HepG2 (cell line): ENCODE results near the gene TAS2R38. TPM values are rescaled to one million over a fixed set of nuclear protein-coding genes. Genes with fewer than 3 reads are reported as not detected.

Source experiments
- ATAC-seq: fragments of 200-7000 bp; cut with Tn5 transposase; 3 replicates; pipeline ENCODE4 v1.9.1; 2020; ENCODE audit warnings: mild to moderate bottlenecking, moderate library complexity
- BruUV-seq: library from RNA; stranded (reverse); fragments of 400-500 nt; replicated peaks from 2 replicates; lab custom pipeline; 2021; lab: Mats Ljungman, UMichigan
- CTCF ChIA-PET: fragments of 300-600 bp; formaldehyde crosslinking; extraction: SDS; loops from one replicate; lab custom pipeline; 2021; ENCODE audit warnings: low total read pairs, inconsistent platforms, low intra/inter-chr PET ratio; lab: Yijun Ruan, JAX
- POLR2A ChIA-PET: fragments of 350-600 bp; sonication (Branson Sonifier 250); formaldehyde crosslinking; loops from one replicate; lab custom pipeline; 2020; ENCODE audit warnings: antibody characterized with exemption, inconsistent platforms; lab: Yijun Ruan, JAX
- DNase-seq: peaks from one replicate; pipeline ENCODE4 v3.0.0-alpha.2; 2015; ENCODE audit warnings: low spot score
- FAIRE-seq: peaks from 3 replicates; lab custom pipeline; 2011; peaks lifted over from hg19 to GRCh38; lab: Jason Lieb, UNC
- H2AFZ ChIP-seq: one replicate; pipeline ENCODE4 v1.6.1; 2011; ENCODE audit warnings: low read length, inconsistent platforms
- H3K27ac ChIP-seq: fragments of 300-600 bp; 3 replicates; pipeline ENCODE4 v1.8.0; 2011; ENCODE audit warnings: mixed run types, mild to moderate bottlenecking, mixed read lengths, low read length, inconsistent platforms; ENCODE audit not compliant: insufficient read depth; ENCODE audit errors: extremely low read length
- H3K27me3 ChIP-seq, 2 experiments: fragments of 200-600 bp in 1 of 2; 2 replicates in 1 of 2; 3 replicates in 1 of 2; pipeline versions ENCODE4 v1.6.0 to v1.8.0; 2011; ENCODE audit warnings: low read length in 2 of 2, mild to moderate bottlenecking in 2 of 2, moderate library complexity in 2 of 2, inconsistent platforms in 1 of 2; ENCODE audit not compliant: insufficient read depth in 2 of 2, control insufficient read depth in 1 of 2
- H3K36me3 ChIP-seq, 2 experiments: fragments of 200-600 bp in 1 of 2; replicated peaks in 1 of 2; 2 replicates in 1 of 2; 3 replicates in 1 of 2; pipeline versions ENCODE4 v1.5.1 to v1.8.0; 2011; ENCODE audit warnings: low read length in 2 of 2, inconsistent platforms in 1 of 2; ENCODE audit not compliant: insufficient read depth in 2 of 2, control insufficient read depth in 1 of 2
- H3K4me1 ChIP-seq: 2 replicates; pipeline ENCODE4 v1.5.1; 2012; ENCODE audit warnings: low read length, inconsistent platforms; ENCODE audit not compliant: insufficient read depth
- H3K4me2 ChIP-seq: 2 replicates; pipeline ENCODE4 v1.6.0; 2011; ENCODE audit warnings: low read depth, low read length, inconsistent platforms
- H3K4me3 ChIP-seq, 3 experiments: fragments of 200-600 bp in 1 of 3; sonication (generic), shearing (Covaris generic) in 1 of 3; replicated peaks in 1 of 3; 2 replicates each; pipeline ENCODE4 v1.5.1; 2011 to 2016; ENCODE audit warnings: low read length in 3 of 3, inconsistent platforms in 2 of 3, low read depth in 2 of 3, mild to moderate bottlenecking in 2 of 3, control low read depth in 1 of 3, mixed read lengths in 1 of 3; ENCODE audit not compliant: insufficient read depth in 1 of 3
- H3K79me2 ChIP-seq: one replicate; pipeline ENCODE4 v1.6.1; 2011; ENCODE audit warnings: low read length, inconsistent platforms; ENCODE audit not compliant: insufficient read depth
- H3K9ac ChIP-seq: 2 replicates; pipeline ENCODE4 v1.6.0; 2011; ENCODE audit warnings: mild to moderate bottlenecking, low read depth, low read length, inconsistent platforms; ENCODE audit not compliant: insufficient read depth
- H3K9me3 ChIP-seq: 2 replicates; pipeline ENCODE4 v1.5.1; 2012; ENCODE audit warnings: mild to moderate bottlenecking, low read length
- H4K20me1 ChIP-seq: 2 replicates; pipeline ENCODE4 v1.6.0; 2011; ENCODE audit warnings: inconsistent platforms, mild to moderate bottlenecking, low read length, moderate library complexity; ENCODE audit not compliant: insufficient read depth
- CTCF ChIP-seq: sonication (generic); formaldehyde crosslinking; IDR thresholded peaks from 2 replicates; pipeline ENCODE4 v1.5.0; 2020; ENCODE audit warnings: mild to moderate bottlenecking, missing genetic modification reagents, moderate library complexity
- SMC3 ChIP-seq: IDR thresholded peaks from 2 replicates; pipeline ENCODE4 v1.6.1; 2011; ENCODE audit warnings: low read length, improper control_type of control experiment
- STAG1 ChIP-seq: sonication (generic); formaldehyde crosslinking; IDR thresholded peaks from 2 replicates; pipeline ENCODE4 v1.4.0; 2020; ENCODE audit warnings: missing genetic modification reagents
- WGBS: methylation state at CpG from one replicate; pipeline ENCODE4 v1.1.6; 2017; ENCODE audit warnings: low lambda C conversion rate; 5-methylcytosine and 5-hydroxymethylcytosine counted together
- in situ Hi-C: cut with HindIII; loops from 2 replicates; pipeline ENCODE4 v1.10.0; 2017; ENCODE audit warnings: low pct_unique_long_range_greater_than_20kb; ENCODE audit not compliant: extremely low pct_ligation_motif_present
- intact Hi-C: fragments of 100-400 bp; cut with micrococcal nuclease; formaldehyde crosslinking; loops from one replicate; pipeline ENCODE4 v1.10.0; 2022; ENCODE audit not compliant: unreplicated experiment
- polyA plus RNA-seq, 8 experiments: library from polyadenylated mRNA; depleted of rRNA in 3 of 8; stranded (reverse) in 7 of 8; unstranded in 1 of 8; fragments of >200 nt; fragmentation: Illumina TruSeq in 4 of 8; extraction: Trizol in 4 of 8; gene quantifications; 2 replicates each; pipeline versions ENCODE4 v1.2.1 to v1.2.3, GENCODE V29; 2011 to 2016; ENCODE audit warnings: low read depth in 4 of 8, missing spikeins in 1 of 8, mixed read lengths in 1 of 8; ENCODE audit not compliant: insufficient read depth in 1 of 8
- total RNA-seq, 5 experiments: library from RNA; depleted of rRNA; stranded (reverse); fragments of >200 nt; fragmentation: Illumina TruSeq; extraction: Trizol; gene quantifications; 2 replicates each; pipeline ENCODE4 v1.2.3, GENCODE V29; 2016; ENCODE audit warnings: low read depth in 1 of 5
- TF ChIP-seq, protein P1 (sequence below): sonication (generic); formaldehyde crosslinking; IDR thresholded peaks from 2 replicates; pipeline ENCODE4 v1.5.1; 2020; ENCODE audit warnings: missing genetic modification reagents, mild to moderate bottlenecking, borderline replicate concordance

The TAS2R38 gene
- total and polyA plus RNA-seq, 2 of the 13 experiments (the other 11 are each of a cell fraction or from before 2014, with no cell fraction given), result not detected

DNA sequence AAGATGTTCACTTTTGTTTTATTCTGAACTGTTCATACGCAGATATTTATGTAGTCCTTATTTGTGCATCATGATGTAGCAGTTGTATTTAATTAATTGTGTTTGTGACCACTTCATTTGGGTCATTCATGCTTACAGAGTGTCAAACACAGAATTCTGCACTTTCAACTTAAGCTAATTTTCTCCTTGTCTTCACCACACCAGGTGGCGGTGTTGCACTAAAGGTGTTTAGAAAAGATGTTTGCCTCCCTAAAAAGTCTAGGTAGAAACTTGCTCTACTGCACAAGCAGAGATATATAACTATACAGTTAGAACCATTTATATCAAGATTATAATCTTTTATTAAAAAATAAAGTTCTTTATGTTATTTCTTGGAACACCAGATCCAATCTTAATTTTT is 1.3 kb upstream of the TAS2R38 start:
- peak; percentile 18; the same call in 1 of the 2 replicates for TF ChIP-seq SMC3
- TF ChIP-seq, protein P1, sequence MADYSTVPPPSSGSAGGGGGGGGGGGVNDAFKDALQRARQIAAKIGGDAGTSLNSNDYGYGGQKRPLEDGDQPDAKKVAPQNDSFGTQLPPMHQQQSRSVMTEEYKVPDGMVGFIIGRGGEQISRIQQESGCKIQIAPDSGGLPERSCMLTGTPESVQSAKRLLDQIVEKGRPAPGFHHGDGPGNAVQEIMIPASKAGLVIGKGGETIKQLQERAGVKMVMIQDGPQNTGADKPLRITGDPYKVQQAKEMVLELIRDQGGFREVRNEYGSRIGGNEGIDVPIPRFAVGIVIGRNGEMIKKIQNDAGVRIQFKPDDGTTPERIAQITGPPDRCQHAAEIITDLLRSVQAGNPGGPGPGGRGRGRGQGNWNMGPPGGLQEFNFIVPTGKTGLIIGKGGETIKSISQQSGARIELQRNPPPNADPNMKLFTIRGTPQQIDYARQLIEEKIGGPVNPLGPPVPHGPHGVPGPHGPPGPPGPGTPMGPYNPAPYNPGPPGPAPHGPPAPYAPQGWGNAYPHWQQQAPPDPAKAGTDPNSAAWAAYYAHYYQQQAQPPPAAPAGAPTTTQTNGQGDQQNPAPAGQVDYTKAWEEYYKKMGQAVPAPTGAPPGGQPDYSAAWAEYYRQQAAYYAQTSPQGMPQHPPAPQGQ (CRISPR knock-in tag), result no peak
- TF ChIP-seq STAG1 (CRISPR knock-in tag), result peak; percentile 63
- TF ChIP-seq CTCF (CRISPR knock-in tag), result peak; percentile 46
- WGBS, result 2% methylated on average over 2 of the region's 2 CpGs
- no peak overlapping the region for H2AFZ ChIP-seq
- intact Hi-C loops, result no loop called here
- H3K9me3 ChIP-seq, result no peaks in the 10 kb centered on the region
- no peaks in the 10 kb centered on the region for H3K27me3 ChIP-seq
- ATAC-seq (no peak), DNase-seq (peak; percentile 9), FAIRE-seq (peak; percentile 49)
- no peak overlapping the region for H3K4me3 ChIP-seq
- no peak overlapping the region for H3K9ac ChIP-seq
- H3K27ac ChIP-seq, result no peak overlapping the region
- no peaks in the 10 kb centered on the region for H3K79me2 ChIP-seq
- no peaks in the 10 kb centered on the region for H3K4me1 ChIP-seq
- no peaks in the 10 kb centered on the region for H3K36me3 ChIP-seq
- H4K20me1 ChIP-seq, result no peaks in the 10 kb centered on the region
- no TSS peak for BruUV-seq
- in situ Hi-C loops, result loop anchor here (5.0 kb wide), 1 partner anchor 212 kb away; no protein-coding TSS in a partner anchor
- H3K4me2 ChIP-seq, result no peak overlapping the region
- CTCF ChIA-PET, result interaction anchor here (3.8 kb wide), 1 partner anchor 214 kb away, joined by 38 read pairs; no protein-coding TSS in a partner anchor
- POLR2A ChIA-PET, result no interaction called here
